Peyer's patch (tissue), 4 donors: Measurements from ENCODE around the gene PPP2R5D. TPM values are rescaled to one million over a fixed set of nuclear protein-coding genes. Genes with fewer than 3 reads are reported as not detected.
A peak's percentile ranks its signal among the peaks of the same experiment; 100 is the strongest.
"Not testable (repeated sequence)": the region's sequence is repeated elsewhere in the genome, so short reads cannot be mapped to it uniquely, and the experiment has no call there.

ENCODE experiments used
- DNase-seq, 3 donors: peaks; one replicate each; pipeline ENCODE4 v3.0.0-alpha.2; 2017 to 2019
- H3K27ac ChIP-seq, 4 donors: fragments of 200-600 bp; sonication (generic); one replicate each; pipeline ENCODE4 v1.5.1; 2016 to 2019
- H3K27me3 ChIP-seq, 2 donors: fragments of 200-600 bp; sonication (generic); one replicate each; pipeline ENCODE4 v1.5.1; 2019
- H3K36me3 ChIP-seq, 3 donors: fragments of 200-600 bp; sonication (generic); one replicate each; pipeline ENCODE4 v1.5.1; 2016 to 2019
- H3K4me1 ChIP-seq, 4 donors: fragments of 200-600 bp; sonication (generic); one replicate each; pipeline ENCODE4 v1.5.1; 2016 to 2019
- H3K4me3 ChIP-seq, 4 donors: fragments of 200-600 bp; sonication (generic); 1 replicate in 3 of 4; 2 replicates in 1 of 4; pipeline ENCODE4 v1.5.1; 2016 to 2019; ENCODE audit warnings: mild to moderate bottlenecking in 1 of 4
- H3K9me3 ChIP-seq, 4 donors: fragments of 200-600 bp; sonication (generic); one replicate each; pipeline ENCODE4 v1.5.1; 2016 to 2019; ENCODE audit warnings: mild to moderate bottlenecking in 1 of 4
- POLR2A ChIP-seq, 2 donors: fragments of 450-650 bp; IDR thresholded peaks; one replicate each; pipeline ENCODE4 v1.5.1; 2017; ENCODE audit warnings: antibody characterized with exemption in 2 of 2, mild to moderate bottlenecking in 2 of 2, moderate library complexity in 2 of 2
- total RNA-seq, 4 donors: library from RNA; depleted of rRNA; stranded (reverse); fragments of >200 nt; gene quantifications; one replicate each; pipeline ENCODE4 v1.1.0, GENCODE V29; 2016
- TF ChIP-seq, protein P1 (sequence below), 6 experiments: fragments of 450-650 bp in 4 of 6; fragments of 200-600 bp in 2 of 6; sonication (generic) in 1 of 6; IDR thresholded peaks; one replicate each; pipeline ENCODE4 v1.5.1; 2017 to 2019; ENCODE audit warnings: antibody characterized with exemption in 6 of 6, mild to moderate bottlenecking in 3 of 6, moderate library complexity in 1 of 6

PPP2R5D gene
- total RNA-seq, 4 donors from 2014 or later = 84.2 to 177 (median 152) TPM

DNA sequence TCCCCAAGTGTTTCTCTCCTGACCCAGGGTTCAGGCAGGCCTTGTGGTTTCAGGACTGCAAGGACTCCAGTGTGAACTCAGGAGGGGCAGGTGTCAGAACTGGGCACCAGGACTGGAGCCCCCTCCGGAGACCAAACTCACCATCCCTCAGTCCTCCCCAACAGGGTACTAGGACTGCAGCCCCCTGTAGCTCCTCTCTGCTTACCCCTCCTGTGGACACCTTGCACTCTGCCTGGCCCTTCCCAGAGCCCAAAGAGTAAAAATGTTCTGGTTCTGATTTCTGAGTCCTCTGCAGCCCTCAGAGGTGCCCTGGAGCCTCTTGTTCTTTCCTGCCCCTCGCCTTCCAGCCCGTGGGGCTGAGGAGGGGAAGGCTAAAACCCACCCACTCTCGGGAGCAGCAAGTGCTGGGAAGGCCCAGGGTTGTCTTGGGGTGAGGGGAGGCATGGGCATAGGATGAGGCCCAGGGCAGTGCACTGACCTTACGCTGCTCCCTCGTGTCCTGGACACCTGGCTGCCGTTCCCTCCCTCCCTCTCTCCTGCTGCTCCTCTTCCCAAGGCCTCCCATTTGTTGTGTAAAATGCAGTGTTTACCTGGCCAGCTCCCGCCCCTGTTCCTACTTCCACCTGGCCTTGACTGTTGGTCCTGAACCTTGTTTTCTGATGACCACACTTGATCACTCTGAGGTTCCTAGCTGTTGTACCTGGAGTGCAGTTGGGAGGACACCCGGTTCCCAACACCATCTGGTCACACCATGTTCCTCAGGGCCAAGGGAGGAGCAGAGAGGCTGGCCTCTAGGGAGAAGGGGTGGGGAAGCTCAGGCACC is 45.2 kb upstream of the PPP2R5D start:
- H3K27ac ChIP-seq = peak overlapping the region in 3 of 4 donors; percentile 9 to 84 (median 74)
- peaks cover 0 to 4% (median 1%) of the 10 kb centered on the region in 4 donors for H3K4me1 ChIP-seq

DNA sequence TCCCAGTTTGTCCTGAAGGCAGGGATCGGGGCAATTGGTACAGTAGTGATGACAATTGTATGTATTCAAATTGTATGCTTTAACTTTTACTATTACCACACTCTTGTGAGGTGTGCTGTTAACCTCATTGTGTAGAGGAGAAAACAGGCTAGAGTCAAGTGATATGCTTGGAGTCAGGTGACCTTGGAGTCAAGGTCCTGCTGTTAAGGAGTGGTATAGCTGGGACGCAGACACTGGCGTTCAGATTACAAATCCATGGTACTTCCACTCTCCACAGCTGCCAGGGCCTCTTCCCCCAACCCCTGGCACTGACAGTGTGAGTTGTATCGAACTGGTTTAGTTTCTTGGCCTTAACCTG is 44.6 kb upstream of the PPP2R5D start:
- peaks cover 0 to 4% (median 1%) of the 10 kb centered on the region in 4 donors for H3K4me1 ChIP-seq
- peak overlapping the region in 2 of 4 donors; percentile 68 to 73 for H3K27ac ChIP-seq
- H3K27me3 ChIP-seq = no peaks in the 10 kb centered on the region
- no peak for TF ChIP-seq POLR2A (IDR thresholded peaks at IDR 0.05)
- TF ChIP-seq, protein P1, sequence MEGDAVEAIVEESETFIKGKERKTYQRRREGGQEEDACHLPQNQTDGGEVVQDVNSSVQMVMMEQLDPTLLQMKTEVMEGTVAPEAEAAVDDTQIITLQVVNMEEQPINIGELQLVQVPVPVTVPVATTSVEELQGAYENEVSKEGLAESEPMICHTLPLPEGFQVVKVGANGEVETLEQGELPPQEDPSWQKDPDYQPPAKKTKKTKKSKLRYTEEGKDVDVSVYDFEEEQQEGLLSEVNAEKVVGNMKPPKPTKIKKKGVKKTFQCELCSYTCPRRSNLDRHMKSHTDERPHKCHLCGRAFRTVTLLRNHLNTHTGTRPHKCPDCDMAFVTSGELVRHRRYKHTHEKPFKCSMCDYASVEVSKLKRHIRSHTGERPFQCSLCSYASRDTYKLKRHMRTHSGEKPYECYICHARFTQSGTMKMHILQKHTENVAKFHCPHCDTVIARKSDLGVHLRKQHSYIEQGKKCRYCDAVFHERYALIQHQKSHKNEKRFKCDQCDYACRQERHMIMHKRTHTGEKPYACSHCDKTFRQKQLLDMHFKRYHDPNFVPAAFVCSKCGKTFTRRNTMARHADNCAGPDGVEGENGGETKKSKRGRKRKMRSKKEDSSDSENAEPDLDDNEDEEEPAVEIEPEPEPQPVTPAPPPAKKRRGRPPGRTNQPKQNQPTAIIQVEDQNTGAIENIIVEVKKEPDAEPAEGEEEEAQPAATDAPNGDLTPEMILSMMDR (IDR thresholded peaks at IDR 0.05) = no peak
- no peak overlapping the region for H3K4me3 ChIP-seq
- peaks cover 0 to 48% (median 0%) of the 10 kb centered on the region in 3 donors for H3K36me3 ChIP-seq
- no peak for DNase-seq
- no peaks in the 10 kb centered on the region for H3K9me3 ChIP-seq

More for the DNA sequence above, 45.2 kb upstream of the PPP2R5D start:
- no peaks in the 10 kb centered on the region for H3K27me3 ChIP-seq
- H3K36me3 ChIP-seq = peaks cover 0 to 54% (median 0%) of the 10 kb centered on the region in 3 donors
- H3K9me3 ChIP-seq = no peaks in the 10 kb centered on the region
- H3K4me3 ChIP-seq = peak overlapping the region in 2 of 4 donors; percentile 11 to 26
- peak in 2 of 3 donors; percentile 75 for DNase-seq
- peak in 1 of 2 donors; percentile 46 for TF ChIP-seq POLR2A (IDR thresholded peaks at IDR 0.05)
- TF ChIP-seq, protein P1 (IDR thresholded peaks at IDR 0.05) = peak in 1 of 6 experiments; percentile 18

DNA sequence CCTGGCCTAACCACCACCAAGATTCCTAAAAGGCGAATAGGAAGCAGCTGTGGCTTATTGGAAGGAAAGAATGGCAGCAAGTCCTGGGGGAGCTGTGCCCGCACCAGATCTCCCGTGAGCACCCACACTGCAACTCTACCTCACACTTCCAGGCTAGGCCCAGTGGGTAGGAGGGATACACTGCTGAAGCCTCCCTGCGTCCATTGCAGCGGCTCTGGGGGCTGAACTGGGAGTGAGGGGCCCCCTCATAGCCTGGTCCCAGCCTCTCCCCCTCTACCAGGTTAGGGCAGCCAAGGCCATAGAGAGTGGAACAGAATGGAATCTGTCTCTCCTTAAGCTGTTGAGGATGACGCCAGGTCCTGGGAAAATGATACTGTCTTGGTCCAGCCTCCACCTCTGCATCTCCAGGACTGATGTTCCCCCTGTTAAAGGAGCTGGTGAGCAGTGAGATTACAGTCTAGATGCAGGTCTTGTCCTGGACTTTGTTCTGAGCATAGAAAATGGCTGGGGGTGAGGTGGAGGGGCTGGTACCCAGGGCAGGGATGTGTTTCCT is 43.8 kb upstream of the PPP2R5D start:
- Histone ChIP-seq H3K36me3 (peaks cover 0 to 40% (median 0%) of the 10 kb centered on the region in 3 donors), H3K4me3 (no peak overlapping the region)

DNA sequence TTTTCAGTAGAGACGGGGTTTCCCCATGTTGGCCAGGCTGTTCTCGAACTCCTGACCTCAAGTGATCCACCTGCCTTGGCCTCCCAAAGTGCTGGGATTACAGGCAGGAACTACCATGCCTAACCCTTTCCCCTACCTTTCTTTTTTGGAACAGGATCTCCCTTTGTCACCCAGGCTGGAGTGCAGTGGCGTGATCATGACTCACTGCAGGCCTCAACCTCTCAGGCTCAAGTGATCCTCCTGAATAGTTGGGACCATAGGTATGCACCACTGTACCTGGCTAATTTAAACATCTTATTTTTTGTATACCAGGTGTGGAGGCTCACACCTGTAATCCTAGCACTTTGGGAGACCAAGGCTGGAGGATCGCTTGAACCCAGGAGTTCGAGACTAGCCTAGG is 43.0 kb upstream of the PPP2R5D start:
- not testable (repeated sequence) for H3K27ac ChIP-seq, DNase-seq, H3K4me3 ChIP-seq, H3K27me3 ChIP-seq, H3K9me3 ChIP-seq, H3K4me1 ChIP-seq
- H3K36me3 ChIP-seq = peaks cover 0 to 32% (median 0%) of the 10 kb centered on the region in 3 donors

More for the DNA sequence above, 43.8 kb upstream of the PPP2R5D start:
- H3K4me1 ChIP-seq = peaks cover 0 to under 1% (median 0%) of the 10 kb centered on the region in 4 donors
- H3K27me3 ChIP-seq = no peaks in the 10 kb centered on the region
- no peaks in the 10 kb centered on the region for H3K9me3 ChIP-seq
- DNase-seq = no peak
- no peak for TF ChIP-seq POLR2A (IDR thresholded peaks at IDR 0.05)
- TF ChIP-seq, protein P1 (IDR thresholded peaks at IDR 0.05) = no peak
- peak overlapping the region in 2 of 4 donors; percentile 68 to 73 for H3K27ac ChIP-seq

DNA sequence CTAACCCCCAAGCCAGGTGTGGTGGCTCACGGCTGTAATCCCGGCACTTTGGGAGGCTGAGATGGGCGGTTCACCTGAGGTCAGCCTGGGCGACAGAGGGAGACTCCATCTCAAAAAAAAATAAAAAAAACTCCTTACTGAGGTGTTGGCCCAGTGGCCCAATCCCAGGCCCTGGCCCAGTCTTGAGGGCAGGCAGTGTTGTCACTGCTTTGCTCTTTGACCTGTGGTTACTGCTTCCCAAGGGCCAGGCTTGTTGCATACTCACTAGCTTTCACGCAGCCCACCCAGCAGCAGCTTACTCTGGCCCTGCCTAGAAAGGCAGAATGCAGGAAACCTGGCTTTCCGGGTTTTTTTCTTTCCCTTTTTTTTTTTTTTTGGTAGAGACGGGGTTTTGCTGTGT is 41.9 kb upstream of the PPP2R5D start:
- Histone ChIP-seq H3K27ac (no peak overlapping the region), H3K27me3 (no peaks in the 10 kb centered on the region), H3K9me3 (no peaks in the 10 kb centered on the region), H3K36me3 (peaks cover 0 to 23% (median 0%) of the 10 kb centered on the region in 3 donors), H3K4me1 (no peaks in the 10 kb centered on the region), H3K4me3 (no peak overlapping the region)
- DNase-seq = no peak
- TF ChIP-seq, protein P1 (IDR thresholded peaks at IDR 0.05) = no peak
- no peak for TF ChIP-seq POLR2A (IDR thresholded peaks at IDR 0.05)

DNA sequence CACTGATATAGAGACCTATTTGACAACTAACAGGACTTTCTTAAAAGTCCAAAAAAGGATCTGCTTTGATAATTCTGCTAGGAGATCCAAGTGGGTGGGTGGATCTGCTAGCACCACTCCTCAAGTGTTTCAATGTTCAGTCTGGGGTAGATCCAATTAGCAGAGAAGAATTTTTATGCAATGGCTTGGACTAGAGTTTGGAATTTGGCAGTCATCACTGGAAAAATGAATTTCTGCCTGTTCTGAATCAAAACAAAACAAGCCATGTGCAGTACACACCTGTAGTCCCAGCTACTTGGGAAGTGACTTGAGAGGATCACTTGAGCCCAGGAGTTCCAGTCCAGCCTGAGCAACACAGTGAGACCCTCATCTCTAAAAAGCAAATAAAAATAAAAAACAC is 36.4 kb upstream of the PPP2R5D start:
- no peaks in the 10 kb centered on the region for H3K4me1 ChIP-seq
- no peak overlapping the region for H3K4me3 ChIP-seq
- no peaks in the 10 kb centered on the region for H3K36me3 ChIP-seq
- no peak for DNase-seq
- H3K27me3 ChIP-seq = no peaks in the 10 kb centered on the region
- TF ChIP-seq, protein P1 (IDR thresholded peaks at IDR 0.05) = no peak
- no peak for TF ChIP-seq POLR2A (IDR thresholded peaks at IDR 0.05)
- no peak overlapping the region for H3K27ac ChIP-seq
- H3K9me3 ChIP-seq = no peaks in the 10 kb centered on the region
